M059J (cell line): ENCODE measurements around the gene CACNA1D. TPM values are rescaled to one million over a fixed set of nuclear protein-coding genes. Genes with fewer than 3 reads are reported as not detected.

ENCODE experiments used
- DNase-seq: peaks from one replicate; pipeline ENCODE4 v3.0.0-alpha.2; 2012; ENCODE audit warnings: low read depth
- total RNA-seq: library from RNA; depleted of rRNA; stranded (reverse); fragments of >200 nt; shearing (Covaris generic); gene quantifications from 2 replicates; pipeline ENCODE4 v1.2.3, GENCODE V29; 2014

CACNA1D gene
- total RNA-seq, 1 experiment from 2014 or later, result not detected

DNA sequence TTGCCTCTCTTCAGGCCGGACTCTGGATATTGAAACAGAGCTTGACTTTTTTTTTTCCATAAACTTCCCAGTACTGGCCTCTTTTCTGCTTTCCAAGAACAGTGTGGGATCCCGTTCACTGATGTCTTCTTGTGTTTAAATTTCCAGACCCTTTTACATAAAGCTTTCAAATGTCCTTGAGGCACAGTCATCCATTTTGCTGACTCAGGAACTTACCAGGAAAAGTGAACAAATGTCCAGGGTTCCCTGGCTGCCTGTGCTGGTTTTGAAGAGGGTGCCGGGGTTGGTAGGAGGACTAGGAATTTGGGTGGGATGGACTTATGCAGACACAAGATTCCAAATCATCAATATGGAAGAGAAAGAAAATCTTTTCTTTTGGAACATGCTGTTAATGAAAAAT, 283.7 kb downstream of the CACNA1D start:
- no peak for DNase-seq

DNA sequence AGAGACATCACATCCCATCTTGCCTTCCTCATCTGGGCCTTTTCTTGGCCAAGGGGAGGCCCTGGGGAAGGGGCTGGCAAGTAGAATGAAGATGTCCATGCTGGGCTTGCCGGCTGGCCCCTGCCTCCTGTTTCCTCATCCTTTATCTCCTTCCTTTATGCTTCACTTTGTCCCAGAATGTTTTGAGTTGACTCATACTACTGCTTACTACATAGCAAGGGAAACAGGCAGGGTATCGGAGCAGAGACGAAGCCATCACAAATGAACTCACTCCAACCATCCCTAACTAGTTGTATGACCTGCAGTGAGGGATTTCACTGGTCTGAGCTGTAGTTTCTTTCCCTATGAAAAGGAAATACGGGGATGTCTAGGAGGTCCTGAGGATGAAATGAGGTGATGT, 285.8 kb downstream of the CACNA1D start:
- no peak for DNase-seq

DNA sequence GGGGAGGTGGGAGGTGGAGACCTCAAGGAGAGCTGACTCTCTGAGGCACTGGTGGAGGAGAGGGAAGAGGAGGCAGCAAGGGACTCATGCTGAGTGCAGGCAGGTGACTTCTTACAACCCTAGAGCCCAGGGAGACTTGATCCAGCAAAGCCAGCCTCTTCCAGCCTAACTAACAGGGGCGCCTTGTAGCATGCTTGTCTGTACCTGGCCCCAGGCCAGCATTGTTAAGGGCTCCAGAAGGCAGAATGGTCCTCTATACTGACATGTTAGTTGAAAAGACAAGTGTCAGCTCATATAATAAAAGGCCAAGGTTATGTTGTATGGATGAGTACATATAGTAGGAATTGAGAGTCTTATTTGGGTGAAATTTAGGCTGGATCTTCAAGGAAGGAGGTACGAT, 286.4 kb downstream of the CACNA1D start:
- no peak for DNase-seq

DNA sequence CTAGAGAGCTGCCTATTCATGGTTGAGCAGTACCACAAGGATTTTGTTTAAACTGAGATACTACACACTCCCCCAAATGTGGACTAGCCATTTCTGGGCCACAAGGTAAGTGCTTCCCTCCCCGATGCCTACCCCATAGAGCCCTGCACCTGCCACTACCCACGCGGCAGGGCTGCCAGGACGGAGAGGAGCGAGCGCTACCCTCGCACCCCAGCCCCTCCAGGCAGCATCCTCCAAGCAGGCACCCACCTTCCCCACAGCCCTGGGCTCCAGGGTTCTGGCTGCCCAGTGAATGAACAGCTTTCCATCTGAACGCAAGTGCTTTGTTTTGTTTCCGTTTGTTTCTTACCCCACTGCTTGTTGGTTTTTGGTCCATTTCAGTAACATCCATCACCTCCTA, 292.6 kb downstream of the CACNA1D start:
- no peak for DNase-seq

DNA sequence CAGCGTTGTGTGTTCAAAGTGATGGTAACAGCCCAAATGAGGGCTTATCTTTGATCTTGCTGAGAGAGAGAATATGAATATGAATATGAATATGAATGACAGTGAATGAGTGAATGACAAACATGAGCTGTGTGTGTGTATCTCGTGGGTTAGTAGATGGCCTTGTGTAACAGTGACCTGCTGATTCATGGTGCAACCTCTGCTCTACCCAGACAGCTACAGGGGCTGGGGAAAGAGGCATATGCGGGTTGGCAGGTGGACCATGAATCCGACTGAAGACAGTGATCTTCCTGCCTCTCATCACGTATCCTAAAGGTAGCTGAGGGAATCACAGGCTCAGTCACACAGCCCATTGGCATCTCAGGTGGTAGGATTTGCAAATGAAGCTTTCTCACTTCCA, 293.6 kb downstream of the CACNA1D start:
- no peak for DNase-seq

DNA sequence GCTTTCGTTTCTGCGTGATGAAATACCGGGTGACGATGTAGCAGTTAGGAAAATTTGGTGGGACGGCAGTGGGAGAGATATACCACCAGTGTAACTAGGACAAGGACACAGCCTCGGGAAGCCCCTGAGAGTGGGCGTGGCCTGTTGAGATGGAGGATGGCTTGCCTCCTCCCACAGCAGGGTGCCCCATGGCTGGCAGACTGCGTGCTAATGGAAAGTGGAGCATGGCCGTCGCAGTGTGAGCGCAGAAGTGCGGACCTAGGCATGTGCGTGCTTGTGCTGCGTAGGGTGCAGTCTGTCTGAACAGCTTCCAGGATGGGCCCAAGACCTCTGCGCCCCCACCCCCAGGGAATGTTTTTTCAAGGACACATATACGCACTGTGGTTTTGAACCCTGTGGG, 295.0 kb downstream of the CACNA1D start:
- no peak for DNase-seq

DNA sequence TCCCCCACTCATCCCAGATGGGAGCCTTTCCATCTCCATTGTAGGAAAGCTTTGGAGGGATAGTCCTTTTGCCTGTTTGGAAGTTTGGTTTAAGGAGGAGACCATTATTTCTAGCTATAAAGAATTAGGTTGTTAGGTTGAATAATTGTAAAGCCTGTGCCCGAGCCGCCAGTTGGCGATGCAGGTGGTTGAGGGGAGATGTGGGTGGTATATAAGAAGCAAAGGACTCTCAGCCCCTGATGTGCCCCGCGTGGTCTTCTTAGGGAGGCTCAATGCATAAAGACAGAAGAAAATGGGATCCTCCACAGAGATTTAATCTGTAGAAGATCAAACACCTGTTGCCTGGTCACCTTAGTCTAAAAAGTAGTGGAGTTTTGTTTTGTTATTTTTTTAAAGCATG, 296.1 kb downstream of the CACNA1D start:
- DNase-seq, result no peak

DNA sequence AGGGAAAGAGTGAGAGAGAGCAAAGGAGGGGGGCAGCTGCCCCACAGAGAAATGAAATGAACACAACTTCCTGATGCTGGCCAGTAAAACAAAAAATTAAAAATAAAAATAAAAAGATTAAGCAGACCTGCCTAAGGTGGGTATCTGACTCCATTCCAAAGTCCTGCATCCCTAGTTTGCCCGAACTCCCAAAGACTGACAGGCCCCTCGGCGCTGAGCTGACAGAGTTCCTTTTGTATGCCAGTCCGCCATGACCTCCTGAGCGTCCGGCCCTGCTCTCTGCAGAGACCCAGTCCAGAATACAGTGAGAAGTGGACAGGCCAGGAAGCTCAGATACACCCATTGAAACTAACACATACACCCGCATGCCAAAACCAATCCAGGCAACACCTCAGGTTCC, 296.9 kb downstream of the CACNA1D start:
- no peak for DNase-seq

DNA sequence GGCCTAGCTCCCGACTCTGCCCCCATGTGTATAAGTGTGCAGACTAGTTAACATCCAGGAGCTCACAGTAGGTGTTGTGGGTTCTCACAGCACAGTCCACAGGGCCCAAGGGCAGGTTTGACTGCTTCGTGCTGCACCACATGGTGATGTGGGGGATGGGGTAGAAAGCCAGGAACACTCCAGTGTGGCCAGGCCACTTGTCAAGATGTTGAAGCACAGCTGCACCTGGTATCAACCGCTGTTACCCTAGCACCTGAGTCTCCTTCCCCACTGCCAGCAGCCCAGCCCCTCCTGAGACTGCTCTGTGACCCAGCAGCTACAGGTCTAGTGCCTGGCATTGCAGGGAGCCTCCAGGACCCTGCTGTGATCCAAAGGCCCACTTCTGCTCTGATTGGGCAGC, 298.5 kb downstream of the CACNA1D start:
- no peak for DNase-seq

DNA sequence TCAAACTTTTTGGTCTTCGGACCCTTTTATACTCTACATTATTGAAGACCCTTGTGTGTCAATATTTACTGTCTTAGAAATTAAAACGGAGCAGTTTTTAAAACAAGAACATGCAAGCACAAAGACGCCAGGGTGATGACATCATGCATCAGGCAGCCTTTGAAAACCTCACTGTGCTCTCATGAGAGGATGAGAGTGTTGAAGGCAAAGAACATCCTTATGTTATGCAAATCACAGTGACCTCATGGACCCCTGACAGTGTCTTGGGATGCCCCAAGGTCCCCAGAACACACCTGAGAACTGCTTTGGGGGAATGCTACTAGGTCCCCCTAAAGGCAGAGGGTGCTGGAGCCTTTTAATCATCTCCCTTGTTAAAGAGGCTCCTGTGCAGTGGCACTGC, 300.2 kb downstream of the CACNA1D start:
- DNase-seq, result peak; percentile 15

DNA sequence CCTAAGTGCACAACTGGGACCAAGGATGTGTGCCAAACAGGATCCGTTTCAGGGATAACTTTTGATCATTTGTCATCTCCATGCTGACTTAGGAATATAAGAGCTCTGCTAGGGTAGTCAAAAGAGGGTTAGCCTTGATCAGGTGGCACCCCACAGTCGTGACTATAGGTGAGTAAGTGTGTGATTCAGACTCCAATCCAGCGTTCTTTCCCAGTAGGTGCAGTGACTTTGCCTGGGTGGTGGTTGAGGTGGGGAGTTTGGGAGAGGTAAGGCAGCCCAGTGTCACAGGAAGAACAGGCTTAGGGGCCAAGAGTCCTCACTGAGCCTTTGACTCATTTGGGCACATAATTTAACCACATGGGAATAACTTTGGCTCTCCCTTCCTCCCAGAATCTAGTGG, 300.8 kb downstream of the CACNA1D start:
- peak; percentile 9 for DNase-seq

DNA sequence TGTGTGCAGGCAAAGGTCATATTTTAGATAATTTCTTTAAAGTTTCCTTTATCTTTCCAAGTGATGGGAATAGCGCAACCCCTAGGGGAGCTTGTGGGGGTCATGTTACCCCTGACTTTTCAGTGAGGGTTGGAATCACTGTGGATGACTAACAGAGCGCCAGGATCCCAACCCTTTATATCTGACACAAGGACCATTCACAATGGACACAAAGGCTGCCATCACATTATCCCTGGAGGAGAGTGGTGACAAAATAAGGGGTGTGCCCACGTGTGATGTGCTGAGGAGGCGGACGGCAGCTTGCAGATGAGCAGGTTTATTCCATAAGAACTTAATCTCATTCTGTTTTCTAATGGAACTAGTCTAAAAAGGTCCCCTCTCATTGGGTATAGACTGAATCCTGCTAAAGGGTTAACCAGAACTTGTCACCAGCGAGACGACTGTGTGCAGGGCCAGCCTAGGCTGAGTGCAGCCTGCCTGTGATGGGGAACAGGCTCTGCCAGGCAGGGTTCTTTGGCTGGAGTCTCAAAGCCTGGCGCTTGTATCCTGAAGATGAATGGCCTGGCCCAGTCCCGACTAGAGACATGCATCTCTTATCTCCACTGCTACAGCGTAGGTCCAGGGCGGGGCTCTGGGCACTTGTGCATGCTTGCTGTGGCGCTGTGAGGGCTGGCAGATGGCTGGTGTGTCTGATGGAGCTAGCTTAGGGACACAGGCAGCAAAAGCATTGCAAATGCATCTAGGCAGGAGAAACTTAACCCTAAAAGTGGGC, 301.6 kb downstream of the CACNA1D start:
- DNase-seq, result no peak

DNA sequence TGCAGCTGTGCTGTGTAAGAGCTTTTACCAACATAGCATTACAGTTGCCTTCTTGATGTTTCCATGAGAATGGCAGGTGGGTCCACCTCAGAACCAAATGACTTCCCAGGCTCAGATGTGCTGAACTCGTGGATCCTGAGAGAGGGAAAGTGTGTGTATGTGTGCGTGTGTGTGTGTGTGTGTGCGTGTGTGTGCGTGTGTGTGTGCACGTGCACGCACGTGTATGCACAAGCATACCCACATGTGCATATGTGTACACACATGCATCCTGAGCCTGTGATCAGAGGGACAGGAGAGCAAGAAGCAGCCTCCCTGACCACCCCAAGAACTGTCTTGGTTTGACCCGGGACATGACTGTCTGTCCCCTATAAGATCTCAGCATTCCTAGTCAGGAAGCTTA, 303.7 kb downstream of the CACNA1D start:
- DNase-seq, result no peak

DNA sequence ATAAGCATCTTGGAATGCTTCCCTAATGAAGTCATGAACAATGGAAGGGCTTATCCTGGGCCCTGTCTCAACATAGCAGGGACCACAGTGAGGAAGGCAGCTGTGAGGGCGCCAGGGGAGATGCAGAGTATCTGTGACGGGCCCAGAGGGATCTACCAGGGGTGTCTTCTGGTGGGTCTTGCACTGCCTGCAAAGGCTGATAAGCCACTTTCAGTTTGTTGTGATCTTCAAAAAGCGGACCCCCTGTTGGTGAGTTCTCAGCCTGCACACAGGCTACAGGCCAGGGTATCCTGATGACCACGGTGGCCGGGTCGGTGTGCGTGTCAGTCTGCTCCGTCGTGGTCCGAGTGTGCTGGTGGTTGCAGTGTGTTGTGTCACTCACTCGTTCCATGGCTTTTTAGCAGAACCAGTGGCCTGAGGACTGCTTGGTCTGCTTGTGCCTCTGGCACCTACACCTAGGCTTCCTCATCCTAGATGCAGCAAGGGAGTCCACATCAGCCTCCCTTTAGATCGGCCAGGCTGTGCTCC, 305.0 kb downstream of the CACNA1D start:
- no peak for DNase-seq

DNA sequence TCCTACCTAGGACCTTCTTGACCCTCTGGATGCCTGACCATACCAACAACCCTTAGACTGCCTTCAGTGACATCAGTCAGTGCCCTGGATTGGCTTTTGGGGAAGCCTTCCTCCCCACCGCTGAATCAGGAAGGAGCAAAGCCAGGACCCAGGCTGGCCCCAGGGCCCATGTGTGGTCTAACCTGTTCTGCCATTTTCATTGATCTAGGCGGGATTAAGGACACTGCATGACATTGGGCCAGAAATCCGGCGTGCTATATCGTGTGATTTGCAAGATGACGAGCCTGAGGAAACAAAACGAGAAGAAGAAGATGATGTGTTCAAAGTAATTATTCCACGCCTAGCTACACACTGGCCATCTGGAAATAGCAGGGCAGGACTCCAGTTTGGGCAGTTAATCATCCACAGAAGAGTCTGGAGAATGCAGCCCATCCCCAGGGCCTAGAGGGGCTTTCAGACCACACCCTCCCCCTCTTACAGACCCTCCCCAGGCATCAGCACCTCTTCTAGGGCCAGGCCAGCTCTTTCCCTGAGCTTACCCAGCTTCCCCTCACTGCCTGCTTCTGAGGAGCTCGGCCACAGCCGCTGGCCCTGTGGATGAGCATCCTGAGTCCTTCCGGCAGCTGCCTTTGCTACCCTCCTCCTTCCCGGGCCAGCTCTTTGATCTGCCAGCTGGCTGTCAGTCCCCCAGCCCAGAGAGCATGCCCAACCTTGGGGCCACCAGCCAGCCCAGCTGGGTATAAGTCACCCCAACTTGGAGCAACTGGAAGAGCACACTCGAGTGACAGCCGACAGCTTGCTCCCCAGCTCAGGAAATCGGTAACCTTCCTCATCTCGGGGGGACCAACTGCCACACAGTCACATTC, 305.9 kb downstream of the CACNA1D start:
- no peak for DNase-seq

DNA sequence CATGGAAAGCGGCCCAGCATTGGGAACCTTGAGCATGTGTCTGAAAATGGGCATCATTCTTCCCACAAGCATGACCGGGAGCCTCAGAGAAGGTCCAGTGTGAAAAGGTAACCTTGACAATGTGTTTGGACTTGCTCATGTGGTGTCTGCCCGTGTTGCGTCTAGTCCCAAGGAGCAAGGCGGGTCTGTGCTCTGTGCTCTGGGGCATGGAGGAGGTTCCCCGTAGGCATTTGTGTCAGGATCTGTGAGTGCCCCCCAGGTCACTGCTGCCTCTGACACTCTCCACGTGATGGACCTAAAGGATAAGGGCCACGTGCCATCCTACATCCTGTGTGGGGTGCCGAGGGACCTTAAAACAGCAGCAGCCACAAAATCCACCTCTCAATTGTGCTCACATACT, 306.9 kb downstream of the CACNA1D start:
- no peak for DNase-seq

DNA sequence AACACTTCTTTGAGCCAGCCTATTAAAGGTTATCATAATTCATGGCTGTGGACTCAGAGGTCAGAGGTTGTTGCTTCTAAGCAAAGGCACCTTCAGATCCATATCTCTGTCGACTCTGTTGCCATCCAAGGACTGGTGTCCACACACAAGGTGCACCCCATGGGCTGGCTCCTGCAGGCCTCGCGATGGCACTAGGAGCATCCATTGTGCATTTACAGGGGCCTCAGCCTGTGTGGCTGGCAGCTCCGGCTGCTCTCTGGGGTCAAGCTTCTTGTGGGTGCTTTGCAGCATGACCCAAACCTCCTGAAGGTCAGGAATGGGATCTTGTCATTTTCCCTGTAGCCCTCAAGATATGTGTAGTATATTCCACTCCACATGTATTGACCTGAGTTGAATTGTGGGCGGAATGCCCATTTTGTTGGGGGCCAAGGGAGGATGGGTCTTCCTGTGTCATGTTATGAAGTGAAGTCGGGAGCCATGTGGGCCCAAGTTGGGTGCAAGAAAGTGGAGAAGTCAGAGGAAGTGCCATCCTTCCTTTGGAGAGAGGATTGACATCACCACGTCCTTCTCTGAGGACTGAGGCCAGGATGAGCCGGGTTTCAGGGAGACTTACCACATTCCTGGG, 308.0 kb downstream of the CACNA1D start:
- DNase-seq, result no peak

DNA sequence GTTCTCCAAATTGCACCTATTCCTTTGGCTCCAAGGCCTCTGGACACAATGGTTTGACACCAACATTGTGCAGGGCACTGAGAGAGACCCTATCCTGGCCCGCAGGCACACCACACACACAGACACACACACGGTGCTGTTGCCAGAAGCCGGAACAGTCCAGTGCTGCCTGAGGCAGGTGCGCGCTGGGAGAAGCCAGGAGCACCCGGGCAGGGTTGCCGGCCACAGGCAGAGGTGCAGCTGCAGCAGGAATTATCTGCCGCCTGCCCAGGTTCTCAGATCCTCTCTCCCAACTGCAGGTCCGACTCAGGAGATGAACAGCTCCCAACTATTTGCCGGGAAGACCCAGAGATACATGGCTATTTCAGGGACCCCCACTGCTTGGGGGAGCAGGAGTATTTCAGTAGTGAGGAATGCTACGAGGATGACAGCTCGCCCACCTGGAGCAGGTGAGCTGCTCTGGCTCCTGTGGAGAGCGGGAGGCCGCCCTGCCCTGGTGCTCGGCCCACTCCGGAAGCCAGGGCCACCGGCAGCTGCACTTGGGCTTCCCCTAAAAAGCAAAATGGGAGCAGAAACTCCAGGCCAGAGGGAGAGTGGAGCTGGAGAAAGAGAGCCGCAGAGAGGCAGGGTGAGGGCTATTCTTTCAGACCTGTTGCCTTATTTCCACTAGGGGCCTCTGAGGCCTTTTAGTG, 308.9 kb downstream of the CACNA1D start:
- DNase-seq, result no peak

DNA sequence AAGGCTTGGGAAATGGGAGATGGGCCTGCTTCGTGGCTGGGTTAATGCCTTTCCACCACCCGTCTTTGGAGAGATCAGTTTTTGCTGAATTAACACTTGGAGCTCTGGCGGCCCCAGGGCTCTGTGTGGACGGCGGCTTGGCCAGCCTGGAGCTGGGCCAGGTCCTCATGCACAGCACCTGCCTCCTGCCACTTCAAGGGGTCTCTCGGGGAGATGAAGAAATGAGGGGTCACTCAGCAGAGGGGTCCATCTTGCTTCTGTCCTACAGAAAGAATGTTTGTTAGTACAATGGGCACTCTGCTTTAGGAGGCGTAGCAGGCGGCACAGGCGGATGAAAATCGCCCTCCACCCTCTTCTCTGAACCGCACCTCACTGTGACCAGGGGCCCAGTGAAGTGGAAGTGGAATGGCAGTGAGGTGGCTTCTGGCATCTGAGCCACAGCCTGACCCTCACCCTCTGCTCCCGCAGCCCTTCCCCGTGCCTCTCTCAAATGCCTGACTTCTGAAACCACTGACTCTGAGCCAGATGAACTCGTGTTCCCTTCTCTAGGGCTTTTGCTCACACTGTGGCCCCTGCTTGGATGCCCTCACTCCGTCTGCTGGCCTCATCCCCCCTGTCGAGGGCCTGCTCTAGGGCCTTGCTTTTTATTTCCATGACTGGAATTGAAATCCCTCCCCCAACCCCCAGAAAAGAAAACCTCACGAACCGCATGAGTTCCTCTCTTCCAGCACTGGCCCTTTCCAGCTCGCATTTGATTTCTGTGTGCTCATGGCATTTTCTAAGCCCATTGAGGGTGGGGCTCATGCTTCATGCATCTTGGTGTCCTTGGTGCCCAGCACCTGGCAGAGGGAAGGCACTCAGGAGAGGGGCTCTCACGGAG, 309.6 kb downstream of the CACNA1D start:
- no peak for DNase-seq

DNA sequence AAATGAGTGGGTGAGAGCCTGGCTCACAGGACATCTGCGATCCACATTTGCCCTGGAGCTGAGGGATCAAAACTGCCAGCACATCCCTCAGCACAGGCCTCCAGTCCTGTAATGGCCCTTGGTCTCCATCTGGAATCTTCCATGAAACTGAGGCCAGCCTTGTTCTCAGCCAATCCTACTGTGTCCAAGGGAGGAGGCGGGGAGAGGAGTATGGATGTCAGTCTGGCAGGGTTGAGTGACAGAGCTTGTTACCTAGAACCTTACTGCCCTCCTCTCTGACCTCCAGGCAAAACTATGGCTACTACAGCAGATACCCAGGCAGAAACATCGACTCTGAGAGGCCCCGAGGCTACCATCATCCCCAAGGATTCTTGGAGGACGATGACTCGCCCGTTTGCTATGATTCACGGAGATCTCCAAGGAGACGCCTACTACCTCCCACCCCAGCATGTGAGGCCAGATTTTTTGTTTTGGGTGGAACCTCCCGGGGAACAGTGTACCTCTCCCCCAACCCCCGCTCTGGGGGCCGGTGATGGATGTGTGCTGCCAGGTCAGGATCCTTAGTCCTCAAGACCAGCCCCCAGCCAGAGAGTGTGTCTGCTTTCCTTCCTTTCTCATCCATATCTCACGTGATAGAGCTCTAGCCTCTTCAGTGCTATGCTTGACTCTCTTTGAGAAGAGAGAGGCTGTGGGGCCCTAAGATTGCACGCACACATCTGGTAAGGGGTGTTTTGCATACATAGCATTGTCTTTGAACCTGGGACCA, 310.5 kb downstream of the CACNA1D start:
- DNase-seq, result peak; percentile 82
